ENCODE data around the gene ARHGAP19.
"Not testable (repeated sequence)": the region's sequence is repeated elsewhere in the genome, so short reads cannot be mapped to it uniquely, and the experiment has no call there.

ARHGAP19 gene

DNA sequence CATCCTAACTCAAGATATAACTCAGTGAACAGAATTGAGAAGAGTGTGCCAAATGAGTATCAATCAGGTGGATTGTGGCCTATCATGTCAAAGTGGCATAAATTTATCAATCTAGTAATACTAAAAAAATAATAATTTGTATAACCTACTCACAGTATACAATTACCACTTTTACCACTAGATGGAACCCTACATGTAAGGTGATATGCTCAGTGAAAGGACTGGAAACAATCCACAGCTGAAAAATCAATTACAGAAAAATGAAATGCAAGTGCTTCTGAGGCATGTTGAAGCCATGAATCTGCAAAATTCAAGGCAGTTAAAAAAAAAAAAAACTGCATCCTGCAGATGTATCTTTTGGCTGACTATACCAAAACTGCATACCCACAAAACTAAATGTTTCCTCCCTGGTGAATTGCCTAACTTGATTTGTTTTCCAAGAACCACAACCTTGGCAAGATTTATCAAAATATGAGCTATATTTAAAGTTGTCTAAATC, 13.9 kb downstream of the ARHGAP19 start:
- DNase-seq (ENCODE audit: low spot score) = no peak
- H3K27ac ChIP-seq = peak overlapping the region; percentile 9 to 66
- TF ChIP-seq, protein P1, sequence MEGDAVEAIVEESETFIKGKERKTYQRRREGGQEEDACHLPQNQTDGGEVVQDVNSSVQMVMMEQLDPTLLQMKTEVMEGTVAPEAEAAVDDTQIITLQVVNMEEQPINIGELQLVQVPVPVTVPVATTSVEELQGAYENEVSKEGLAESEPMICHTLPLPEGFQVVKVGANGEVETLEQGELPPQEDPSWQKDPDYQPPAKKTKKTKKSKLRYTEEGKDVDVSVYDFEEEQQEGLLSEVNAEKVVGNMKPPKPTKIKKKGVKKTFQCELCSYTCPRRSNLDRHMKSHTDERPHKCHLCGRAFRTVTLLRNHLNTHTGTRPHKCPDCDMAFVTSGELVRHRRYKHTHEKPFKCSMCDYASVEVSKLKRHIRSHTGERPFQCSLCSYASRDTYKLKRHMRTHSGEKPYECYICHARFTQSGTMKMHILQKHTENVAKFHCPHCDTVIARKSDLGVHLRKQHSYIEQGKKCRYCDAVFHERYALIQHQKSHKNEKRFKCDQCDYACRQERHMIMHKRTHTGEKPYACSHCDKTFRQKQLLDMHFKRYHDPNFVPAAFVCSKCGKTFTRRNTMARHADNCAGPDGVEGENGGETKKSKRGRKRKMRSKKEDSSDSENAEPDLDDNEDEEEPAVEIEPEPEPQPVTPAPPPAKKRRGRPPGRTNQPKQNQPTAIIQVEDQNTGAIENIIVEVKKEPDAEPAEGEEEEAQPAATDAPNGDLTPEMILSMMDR (IDR thresholded peaks at IDR 0.05) = peak; percentile 64
- no peak overlapping the region for H3K4me3 ChIP-seq

DNA sequence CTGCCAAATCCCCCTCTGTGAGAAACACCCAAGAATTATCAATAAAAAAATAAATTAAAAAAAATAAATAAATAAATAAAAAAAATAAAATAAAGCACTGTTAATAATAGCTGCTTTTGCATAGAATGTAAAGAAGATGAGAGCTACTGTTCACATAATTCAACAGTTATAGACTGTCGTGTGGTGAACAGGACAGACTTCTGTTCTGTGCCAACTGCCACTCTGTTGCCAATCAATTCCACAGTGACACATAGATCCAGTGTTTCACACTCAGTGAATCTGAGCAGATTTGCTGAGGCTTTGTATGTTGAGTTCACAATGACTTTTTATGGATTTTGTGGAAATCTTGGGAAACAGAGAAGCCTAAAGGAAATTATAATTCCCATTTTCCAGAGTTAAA, 14.9 kb downstream of the ARHGAP19 start:
- Histone ChIP-seq H3K4me3 (no peak overlapping the region), H3K27ac (no peak overlapping the region)
- DNase-seq (ENCODE audit: low spot score) = no peak
- TF ChIP-seq, protein P1 (IDR thresholded peaks at IDR 0.05) = no peak

DNA sequence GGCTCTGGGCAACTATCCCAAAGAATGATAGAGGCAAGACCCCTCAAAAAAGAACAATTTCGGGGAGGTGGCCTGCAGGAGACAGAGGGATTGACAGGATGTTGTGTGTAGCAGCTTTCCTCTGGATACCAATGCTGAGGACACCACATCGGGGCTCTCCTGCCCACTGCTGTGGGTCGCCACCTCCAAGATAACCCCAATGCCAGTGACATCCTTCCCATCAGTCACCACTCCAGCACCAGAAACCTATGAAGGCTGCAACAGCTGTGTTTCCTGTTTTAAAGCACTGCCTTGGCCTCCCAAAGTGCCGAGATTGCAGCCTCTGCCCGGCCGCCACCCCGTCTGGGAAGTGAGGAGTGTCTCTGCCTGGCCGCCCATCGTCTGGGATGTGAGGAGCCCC, 17.6 kb downstream of the ARHGAP19 start:
- Histone ChIP-seq H3K4me3 (no peak overlapping the region), H3K27ac (no peak overlapping the region)
- TF ChIP-seq, protein P1 (IDR thresholded peaks at IDR 0.05) = no peak
- no peak for DNase-seq (ENCODE audit: low spot score)

DNA sequence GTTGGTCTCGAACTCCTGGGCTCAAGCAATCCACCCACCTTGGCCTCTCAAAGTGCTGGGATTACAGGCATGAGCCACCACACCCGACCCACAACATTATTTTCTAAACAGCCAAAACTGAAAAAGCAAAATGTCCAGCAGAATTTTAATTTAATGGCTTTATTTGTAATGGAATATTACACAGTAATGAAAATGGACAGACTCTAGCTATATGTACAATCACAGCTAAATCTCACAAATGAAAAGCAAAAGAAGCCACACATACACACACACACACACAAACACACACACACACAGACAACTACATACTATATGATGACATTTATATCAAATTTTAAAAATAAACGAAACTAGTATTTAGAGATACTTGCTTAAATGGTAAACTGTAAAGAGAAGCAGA, 18.7 kb downstream of the ARHGAP19 start:
- TF ChIP-seq, protein P1 (IDR thresholded peaks at IDR 0.05) = no peak
- Histone ChIP-seq H3K27ac (no peak overlapping the region), H3K4me3 (no peak overlapping the region)
- no peak for DNase-seq (ENCODE audit: low spot score)

DNA sequence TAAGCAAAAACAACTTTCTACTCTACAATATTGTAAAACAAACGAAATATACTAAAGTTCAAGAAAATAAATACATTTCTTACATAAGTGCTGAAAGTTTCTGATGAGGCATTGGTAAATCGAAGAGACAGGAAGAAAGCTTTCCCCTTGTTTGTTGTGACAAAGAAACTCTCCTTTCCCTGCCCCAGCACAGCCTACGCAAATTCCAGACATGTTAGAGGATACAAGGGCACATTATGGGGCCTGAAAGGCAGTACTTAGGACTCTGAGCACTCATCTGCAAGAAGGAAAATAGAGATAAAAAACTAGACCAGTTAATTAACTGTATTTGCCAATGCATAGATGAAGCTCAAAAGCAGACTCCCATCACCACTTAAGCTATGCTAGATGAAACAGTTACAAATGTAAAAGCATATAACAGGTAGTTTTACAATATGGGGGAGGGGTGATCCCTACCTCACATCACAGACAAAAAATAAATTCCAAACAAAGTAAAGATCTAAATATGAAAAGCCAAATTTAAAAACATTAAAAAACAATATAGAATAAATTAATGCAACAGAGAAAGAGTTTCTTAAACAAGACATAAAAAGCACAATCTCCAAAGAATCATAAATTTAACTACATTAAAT, 21.8 kb downstream of the ARHGAP19 start:
- DNase-seq (ENCODE audit: low spot score) = no peak
- Histone ChIP-seq H3K27ac (no peak overlapping the region), H3K4me3 (no peak overlapping the region)
- TF ChIP-seq, protein P1 (IDR thresholded peaks at IDR 0.05) = no peak

DNA sequence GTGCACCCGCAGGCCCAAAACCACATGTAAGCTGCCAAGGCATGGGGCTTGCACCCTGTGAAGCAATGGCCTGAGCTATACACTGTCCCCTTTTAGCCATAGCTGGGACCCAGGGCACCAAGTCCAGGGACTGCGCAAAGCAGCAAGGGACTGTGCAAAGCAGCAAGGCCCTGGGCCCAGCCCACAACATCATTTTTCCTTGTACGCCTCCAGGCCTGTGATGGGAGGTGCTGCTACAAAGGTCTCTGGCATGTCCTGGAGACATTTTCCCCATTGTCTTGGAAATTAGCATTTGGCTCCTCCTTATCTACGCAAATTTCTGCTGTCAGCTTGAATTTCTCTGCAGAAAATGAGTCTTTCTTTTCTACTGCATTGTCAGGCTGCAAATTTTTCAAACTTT, 24.8 kb downstream of the ARHGAP19 start:
- H3K4me3 ChIP-seq = no peak overlapping the region
- DNase-seq (ENCODE audit: low spot score) = no peak
- no peak overlapping the region for H3K27ac ChIP-seq
- TF ChIP-seq, protein P1 (IDR thresholded peaks at IDR 0.05) = no peak

DNA sequence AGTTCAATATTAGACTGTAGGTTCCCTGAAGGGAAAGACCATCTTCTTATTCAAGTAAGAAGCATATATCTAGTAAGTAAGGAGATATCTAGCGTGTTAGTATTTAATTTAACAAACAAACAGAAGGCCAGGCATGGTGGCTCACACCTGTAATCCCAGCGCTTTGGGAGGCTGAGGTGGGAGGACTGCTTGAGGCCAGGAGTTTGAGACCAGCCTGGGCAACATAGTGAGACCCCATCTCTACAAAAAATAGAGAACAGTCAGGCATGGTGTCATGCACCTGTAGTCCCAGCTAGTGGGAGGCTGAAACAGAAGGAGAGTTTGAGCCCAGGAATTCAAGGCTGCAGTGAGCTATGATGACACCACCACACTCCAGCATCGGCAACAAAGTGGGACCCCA, 27.3 kb downstream of the ARHGAP19 start:
- not testable (repeated sequence) for H3K4me3 ChIP-seq; DNase-seq (ENCODE audit: low spot score); H3K27ac ChIP-seq

All from coronary artery (tissue), 2 donors.